ENCODE data around the gene RRBP1.

The RRBP1 gene

GRCh38 chr20:17631576-17632319 lies 50.3 kb downstream of the RRBP1 start:
- H3K36me3 ChIP-seq (replicated peaks; ENCODE audit: insufficient read depth, low read length): peaks cover 30% of the 10 kb centered on the region
- no peak overlapping the region for H3K4me2 ChIP-seq (ENCODE audit: low read depth, low read length)
- H2AFZ ChIP-seq (ENCODE audit: low read length): no peak overlapping the region
- H3K9ac ChIP-seq (ENCODE audit: low read length): no peak overlapping the region
- no peaks in the 10 kb centered on the region for H3K9me2 ChIP-seq (replicated peaks; ENCODE audit: insufficient read depth, low read length)
- peaks cover 4% of the 10 kb centered on the region; the same call in 1 of the 2 replicates for H4K20me1 ChIP-seq (ENCODE audit: insufficient read depth, low read length)
- H3K79me2 ChIP-seq (ENCODE audit: low read length): peaks cover 99% of the 10 kb centered on the region
- no peaks in the 10 kb centered on the region for H3K9me3 ChIP-seq (replicated peaks; ENCODE audit: insufficient read depth, low read length)
- no peak overlapping the region for H3K27ac ChIP-seq (ENCODE audit: low read length)
- TF ChIP-seq EZH2 (optimal IDR thresholded peaks at IDR 0.05; ENCODE audit: low read depth, low read length): no peak
- TF ChIP-seq, protein P1, sequence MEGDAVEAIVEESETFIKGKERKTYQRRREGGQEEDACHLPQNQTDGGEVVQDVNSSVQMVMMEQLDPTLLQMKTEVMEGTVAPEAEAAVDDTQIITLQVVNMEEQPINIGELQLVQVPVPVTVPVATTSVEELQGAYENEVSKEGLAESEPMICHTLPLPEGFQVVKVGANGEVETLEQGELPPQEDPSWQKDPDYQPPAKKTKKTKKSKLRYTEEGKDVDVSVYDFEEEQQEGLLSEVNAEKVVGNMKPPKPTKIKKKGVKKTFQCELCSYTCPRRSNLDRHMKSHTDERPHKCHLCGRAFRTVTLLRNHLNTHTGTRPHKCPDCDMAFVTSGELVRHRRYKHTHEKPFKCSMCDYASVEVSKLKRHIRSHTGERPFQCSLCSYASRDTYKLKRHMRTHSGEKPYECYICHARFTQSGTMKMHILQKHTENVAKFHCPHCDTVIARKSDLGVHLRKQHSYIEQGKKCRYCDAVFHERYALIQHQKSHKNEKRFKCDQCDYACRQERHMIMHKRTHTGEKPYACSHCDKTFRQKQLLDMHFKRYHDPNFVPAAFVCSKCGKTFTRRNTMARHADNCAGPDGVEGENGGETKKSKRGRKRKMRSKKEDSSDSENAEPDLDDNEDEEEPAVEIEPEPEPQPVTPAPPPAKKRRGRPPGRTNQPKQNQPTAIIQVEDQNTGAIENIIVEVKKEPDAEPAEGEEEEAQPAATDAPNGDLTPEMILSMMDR (IDR thresholded peaks at IDR 0.05; ENCODE audit: low read length): no peak
- no peak for TF ChIP-seq EZH2phosphoT487 (IDR thresholded peaks at IDR 0.05; ENCODE audit: low read length)
- H3K4me3 ChIP-seq (ENCODE audit: low read length): no peak overlapping the region
- H3F3A ChIP-seq (ENCODE audit: insufficient read depth, low read length): no peaks in the 10 kb centered on the region
- H3K27me3 ChIP-seq (replicated peaks; ENCODE audit: insufficient read depth, low read length): no peaks in the 10 kb centered on the region
- H3K4me1 ChIP-seq (ENCODE audit: low read length): no peaks in the 10 kb centered on the region
- DNase-seq: no peak

DNA sequence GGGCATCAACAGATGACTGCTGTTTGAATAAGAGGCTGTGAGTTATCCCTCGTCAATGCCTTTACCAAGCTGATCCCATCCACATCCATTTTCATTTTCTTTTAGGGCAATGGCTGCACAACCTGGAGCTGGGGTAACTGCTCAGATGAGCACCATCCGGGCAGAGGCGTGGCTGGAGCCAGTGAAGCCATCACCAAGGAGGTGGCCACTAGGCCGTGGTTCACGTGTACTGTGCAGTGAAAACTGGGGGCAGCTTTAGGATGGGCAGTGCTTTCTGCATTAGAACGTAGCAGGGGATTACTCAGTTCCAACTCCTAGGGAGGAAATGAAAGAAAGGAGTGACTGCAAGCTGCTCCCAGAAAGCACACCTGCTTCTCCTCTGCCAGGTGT lies 51.2 kb downstream of the RRBP1 start:
- TF ChIP-seq, protein P1 (IDR thresholded peaks at IDR 0.05; ENCODE audit: low read length): no peak
- TF ChIP-seq EZH2 (optimal IDR thresholded peaks at IDR 0.05; ENCODE audit: low read depth, low read length) (no peak), EZH2phosphoT487 (IDR thresholded peaks at IDR 0.05; ENCODE audit: low read length) (no peak)
- peaks cover 99% of the 10 kb centered on the region for H3K79me2 ChIP-seq (ENCODE audit: low read length)
- no peak overlapping the region for H2AFZ ChIP-seq (ENCODE audit: low read length)
- no peak overlapping the region for H3K4me2 ChIP-seq (ENCODE audit: low read depth, low read length)
- no peak for DNase-seq
- no peak overlapping the region for H3K9ac ChIP-seq (ENCODE audit: low read length)
- no peaks in the 10 kb centered on the region for H3K4me1 ChIP-seq (ENCODE audit: low read length)
- peaks cover 4% of the 10 kb centered on the region; the same call in 1 of the 2 replicates for H4K20me1 ChIP-seq (ENCODE audit: insufficient read depth, low read length)
- no peaks in the 10 kb centered on the region for H3F3A ChIP-seq (ENCODE audit: insufficient read depth, low read length)
- peaks cover 36% of the 10 kb centered on the region for H3K36me3 ChIP-seq (replicated peaks; ENCODE audit: insufficient read depth, low read length)
- H3K27ac ChIP-seq (ENCODE audit: low read length): no peak overlapping the region
- no peaks in the 10 kb centered on the region for H3K9me2 ChIP-seq (replicated peaks; ENCODE audit: insufficient read depth, low read length)
- no peaks in the 10 kb centered on the region for H3K27me3 ChIP-seq (replicated peaks; ENCODE audit: insufficient read depth, low read length)
- no peaks in the 10 kb centered on the region for H3K9me3 ChIP-seq (replicated peaks; ENCODE audit: insufficient read depth, low read length)
- no peak overlapping the region for H3K4me3 ChIP-seq (ENCODE audit: low read length)

DNA sequence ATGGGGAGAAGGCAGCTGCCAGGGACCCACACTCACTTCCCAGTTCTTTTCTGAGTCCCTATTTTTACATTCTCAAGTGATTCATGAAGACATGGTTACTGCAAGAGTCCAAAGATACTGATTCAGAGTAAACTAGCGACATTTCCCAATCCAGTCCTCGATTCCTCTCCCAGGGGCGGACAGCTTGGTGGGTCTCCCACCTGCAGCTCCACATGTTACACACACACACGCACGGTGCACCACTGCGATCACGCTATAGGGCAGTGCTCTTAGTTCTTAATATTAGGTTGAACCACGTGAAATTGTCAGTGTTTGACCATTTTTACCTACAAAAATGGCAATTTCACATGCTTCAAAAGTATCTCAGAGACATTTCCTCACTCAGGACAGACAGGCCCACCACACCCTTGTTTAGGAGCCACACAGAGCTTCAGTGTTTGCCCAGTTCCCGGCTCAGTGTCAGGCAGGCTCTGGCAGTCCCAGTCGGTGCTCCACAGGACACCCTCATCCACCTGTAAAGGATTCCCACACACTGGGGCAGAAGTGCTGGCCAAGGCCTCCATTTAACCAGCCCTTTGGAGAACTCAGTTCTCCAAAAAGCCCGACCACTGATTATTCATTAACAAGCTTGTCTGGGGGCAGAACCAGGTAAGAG lies 51.8 kb downstream of the RRBP1 start:
- TF ChIP-seq, protein P1 (IDR thresholded peaks at IDR 0.05; ENCODE audit: low read length): no peak
- no peak for TF ChIP-seq EZH2 (optimal IDR thresholded peaks at IDR 0.05; ENCODE audit: low read depth, low read length)
- TF ChIP-seq EZH2phosphoT487 (IDR thresholded peaks at IDR 0.05; ENCODE audit: low read length): no peak
- Histone ChIP-seq H3K9ac (ENCODE audit: low read length) (no peak overlapping the region), H2AFZ (ENCODE audit: low read length) (no peak overlapping the region), H3K79me2 (ENCODE audit: low read length) (peaks cover 97% of the 10 kb centered on the region), H3F3A (ENCODE audit: insufficient read depth, low read length) (no peaks in the 10 kb centered on the region), H3K9me2 (replicated peaks; ENCODE audit: insufficient read depth, low read length) (no peaks in the 10 kb centered on the region), H3K4me3 (ENCODE audit: low read length) (no peak overlapping the region), H3K27me3 (replicated peaks; ENCODE audit: insufficient read depth, low read length) (no peaks in the 10 kb centered on the region), H3K4me1 (ENCODE audit: low read length) (no peaks in the 10 kb centered on the region), H3K27ac (ENCODE audit: low read length) (no peak overlapping the region), H3K36me3 (replicated peaks; ENCODE audit: insufficient read depth, low read length) (peaks cover 37% of the 10 kb centered on the region), H3K9me3 (replicated peaks; ENCODE audit: insufficient read depth, low read length) (no peaks in the 10 kb centered on the region), H3K4me2 (ENCODE audit: low read depth, low read length) (no peak overlapping the region), H4K20me1 (ENCODE audit: insufficient read depth, low read length) (peaks cover 4% of the 10 kb centered on the region; the same call in 1 of the 2 replicates)
- DNase-seq: no peak
